SU-DHL-6 (cell line): Measurements from ENCODE around the gene ULK1.

Source experiments
- H2AFZ ChIP-seq: fragments of 200-600 bp; sonication (generic); 2 replicates; pipeline ENCODE4 v1.6.1; 2014; ENCODE audit warnings: low read depth, mild to moderate bottlenecking, moderate library complexity, mixed read lengths, antibody characterized with exemption, low read length; ENCODE audit not compliant: severe bottlenecking
- H3F3A ChIP-seq: fragments of 200-600 bp; shearing (Covaris generic); 2 replicates; pipeline ENCODE4 v1.6.0; 2016; ENCODE audit warnings: antibody characterized with exemption, mild to moderate bottlenecking; ENCODE audit not compliant: insufficient read depth
- H3K27ac ChIP-seq: fragments of 200-600 bp; sonication (generic); 2 replicates; pipeline ENCODE4 v1.5.1; 2016; ENCODE audit warnings: low read depth, mild to moderate bottlenecking, low read length, moderate library complexity, mixed read lengths
- H3K27me3 ChIP-seq: fragments of 200-600 bp; sonication (generic), shearing (Covaris generic); 2 replicates; pipeline ENCODE4 v1.6.0; 2014; ENCODE audit warnings: mild to moderate bottlenecking, low read length
- H3K36me3 ChIP-seq: fragments of 200-600 bp; sonication (generic); 2 replicates; pipeline ENCODE4 v1.6.1; 2014; ENCODE audit warnings: mild to moderate bottlenecking, low read length, mixed read lengths
- H3K4me2 ChIP-seq: fragments of 300-600, 200-600 bp; shearing (Covaris generic), sonication (generic); 2 replicates; pipeline ENCODE4 v1.6.0; 2014; ENCODE audit warnings: low read length, low read depth, mild to moderate bottlenecking; ENCODE audit not compliant: poor library complexity, severe bottlenecking
- H3K4me3 ChIP-seq: fragments of 200-600 bp; sonication (generic); 2 replicates; pipeline ENCODE4 v1.5.1; 2014; ENCODE audit warnings: antibody characterized with exemption, low read length, mild to moderate bottlenecking, mixed read lengths; ENCODE audit not compliant: insufficient read depth, poor library complexity, severe bottlenecking
- H3K79me2 ChIP-seq: fragments of 200-600 bp; sonication (generic); 2 replicates; pipeline ENCODE4 v1.6.1; 2014; ENCODE audit warnings: mild to moderate bottlenecking, low read length, moderate library complexity; ENCODE audit not compliant: insufficient read depth
- H3K9ac ChIP-seq: fragments of 200-600 bp; sonication (generic); 2 replicates; pipeline ENCODE4 v1.7.0; 2014; ENCODE audit warnings: mild to moderate bottlenecking, low read length
- H3K9me2 ChIP-seq: fragments of 200-600 bp; sonication (generic); replicated peaks from 2 replicates; pipeline ENCODE4 v1.6.1; 2014; ENCODE audit warnings: low read length; ENCODE audit not compliant: insufficient read depth
- H3K9me3 ChIP-seq: fragments of 200-600 bp; sonication (generic); 2 replicates; pipeline ENCODE4 v1.6.1; 2014; ENCODE audit warnings: low read length, mixed read lengths; ENCODE audit not compliant: insufficient read depth
- H4K20me1 ChIP-seq: fragments of 200-600 bp; sonication (generic); 2 replicates; pipeline ENCODE4 v1.6.1; 2014; ENCODE audit warnings: low read depth, mild to moderate bottlenecking, antibody characterized with exemption, low read length, moderate library complexity, mixed read lengths
- EZH2phosphoT487 ChIP-seq: fragments of 200-600 bp; sonication (generic), shearing (Covaris generic); conservative IDR thresholded peaks from 2 replicates; pipeline ENCODE4 v1.6.1; 2018; ENCODE audit warnings: mild to moderate bottlenecking, antibody characterized with exemption, low read length, moderate library complexity, mixed read lengths
- TF ChIP-seq, protein P1 (sequence below): fragments of 200-600 bp; sonication (generic); IDR thresholded peaks from one replicate; pipeline ENCODE4 v1.5.1; 2017; ENCODE audit warnings: antibody characterized with exemption, mild to moderate bottlenecking, low read length, moderate library complexity; ENCODE audit not compliant: insufficient read depth, poor library complexity, severe bottlenecking

ULK1 gene

DNA sequence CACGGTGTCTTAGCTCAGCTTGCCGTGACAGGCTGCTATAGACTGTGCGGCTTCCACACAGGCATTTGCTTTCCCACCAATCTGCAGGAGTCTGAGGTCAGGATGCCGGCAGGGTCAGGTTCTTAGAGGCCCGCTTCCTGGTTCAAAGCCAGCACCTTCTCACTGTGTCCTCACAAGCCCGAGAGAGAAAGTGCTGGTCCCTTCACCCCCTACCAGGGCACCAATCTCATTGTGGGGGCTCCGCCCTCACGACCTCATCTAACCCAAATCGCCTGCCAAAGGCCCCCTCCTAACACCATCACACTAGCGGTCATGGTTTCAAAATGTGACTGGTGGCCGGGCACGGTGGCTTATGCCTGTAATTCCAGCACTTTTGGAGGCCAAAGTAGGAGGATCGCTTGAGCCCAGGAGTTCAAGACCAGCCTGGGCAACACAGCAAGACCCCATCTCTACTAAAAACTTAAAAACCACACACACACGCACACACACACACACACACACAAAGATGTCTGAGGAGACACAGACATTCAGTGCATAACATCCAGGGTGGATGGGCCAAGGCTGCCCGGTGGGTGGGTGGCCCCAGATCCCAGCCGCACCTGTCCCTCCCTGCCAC is 39.5 kb upstream of the ULK1 start:
- no peak overlapping the region for H3K27ac ChIP-seq
- no peak overlapping the region for H3K4me3 ChIP-seq
- H3K9me2 ChIP-seq: no peaks in the 10 kb centered on the region
- no peaks in the 10 kb centered on the region for H3K9me3 ChIP-seq
- H3K9ac ChIP-seq: no peak overlapping the region
- H3K36me3 ChIP-seq: no peaks in the 10 kb centered on the region
- H3K79me2 ChIP-seq: no peaks in the 10 kb centered on the region
- no peaks in the 10 kb centered on the region for H4K20me1 ChIP-seq
- no peak for TF ChIP-seq EZH2phosphoT487
- TF ChIP-seq, protein P1, sequence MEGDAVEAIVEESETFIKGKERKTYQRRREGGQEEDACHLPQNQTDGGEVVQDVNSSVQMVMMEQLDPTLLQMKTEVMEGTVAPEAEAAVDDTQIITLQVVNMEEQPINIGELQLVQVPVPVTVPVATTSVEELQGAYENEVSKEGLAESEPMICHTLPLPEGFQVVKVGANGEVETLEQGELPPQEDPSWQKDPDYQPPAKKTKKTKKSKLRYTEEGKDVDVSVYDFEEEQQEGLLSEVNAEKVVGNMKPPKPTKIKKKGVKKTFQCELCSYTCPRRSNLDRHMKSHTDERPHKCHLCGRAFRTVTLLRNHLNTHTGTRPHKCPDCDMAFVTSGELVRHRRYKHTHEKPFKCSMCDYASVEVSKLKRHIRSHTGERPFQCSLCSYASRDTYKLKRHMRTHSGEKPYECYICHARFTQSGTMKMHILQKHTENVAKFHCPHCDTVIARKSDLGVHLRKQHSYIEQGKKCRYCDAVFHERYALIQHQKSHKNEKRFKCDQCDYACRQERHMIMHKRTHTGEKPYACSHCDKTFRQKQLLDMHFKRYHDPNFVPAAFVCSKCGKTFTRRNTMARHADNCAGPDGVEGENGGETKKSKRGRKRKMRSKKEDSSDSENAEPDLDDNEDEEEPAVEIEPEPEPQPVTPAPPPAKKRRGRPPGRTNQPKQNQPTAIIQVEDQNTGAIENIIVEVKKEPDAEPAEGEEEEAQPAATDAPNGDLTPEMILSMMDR: no peak
- no peaks in the 10 kb centered on the region for H3K27me3 ChIP-seq
- H2AFZ ChIP-seq: no peak overlapping the region
- H3F3A ChIP-seq: no peaks in the 10 kb centered on the region
- H3K4me2 ChIP-seq: no peak overlapping the region

- H3K36me3 ChIP-seq: no peaks in the 10 kb centered on the region
- no peaks in the 10 kb centered on the region for H3K9me3 ChIP-seq
- no peak overlapping the region for H3K27ac ChIP-seq
- H3K4me3 ChIP-seq: no peak overlapping the region
- no peaks in the 10 kb centered on the region for H4K20me1 ChIP-seq
- no peak overlapping the region for H3K9ac ChIP-seq
- no peak overlapping the region for H3K4me2 ChIP-seq
- no peaks in the 10 kb centered on the region for H3K79me2 ChIP-seq
- TF ChIP-seq, protein P1: no peak
- TF ChIP-seq EZH2phosphoT487: no peak
- H3K9me2 ChIP-seq: no peaks in the 10 kb centered on the region
- H3K27me3 ChIP-seq: no peaks in the 10 kb centered on the region
- no peaks in the 10 kb centered on the region for H3F3A ChIP-seq
- no peak overlapping the region for H2AFZ ChIP-seq
These were observed 38.8 kb upstream of the ULK1 start for GRCh38 chr12:131855521-131856142.

DNA sequence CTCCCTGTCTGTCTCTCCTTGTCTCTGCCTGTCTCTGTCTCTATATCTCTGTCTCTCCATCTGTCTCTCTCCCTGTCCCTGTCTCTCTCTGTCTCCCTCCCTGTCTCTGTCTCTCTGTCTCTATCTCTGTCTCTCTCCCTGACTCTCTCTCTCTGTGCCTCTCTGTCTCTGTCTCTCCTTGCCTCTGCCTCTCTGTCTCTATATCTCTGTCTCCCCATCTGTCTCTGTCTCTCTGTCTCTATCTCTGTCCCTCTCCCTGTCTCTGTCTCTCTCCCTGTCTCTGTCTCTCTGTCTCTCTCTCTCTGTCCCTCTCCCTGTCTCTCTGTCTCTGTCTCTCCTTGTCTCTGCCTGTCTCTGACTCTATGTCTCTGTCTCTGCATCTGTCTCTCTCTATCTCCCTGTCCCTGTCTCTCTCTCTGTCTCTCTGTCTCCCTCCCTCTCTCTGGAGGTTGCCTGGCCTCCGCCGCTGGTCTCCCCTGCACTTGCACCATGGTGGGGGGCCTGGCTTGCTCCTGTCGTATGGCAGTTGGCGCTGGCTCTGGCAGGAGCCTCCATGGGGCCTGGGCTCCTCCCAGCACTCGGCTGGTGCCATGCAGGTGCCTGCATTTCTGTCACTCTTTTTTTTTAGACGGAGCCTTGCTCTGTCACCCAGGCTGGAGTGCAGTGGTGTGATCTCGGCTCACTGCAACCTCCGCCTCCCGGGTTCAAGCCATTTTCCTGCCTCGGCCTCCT is 37.9 kb upstream of the ULK1 start:
- H3F3A ChIP-seq: no peaks in the 10 kb centered on the region
- H3K27me3 ChIP-seq: no peaks in the 10 kb centered on the region
- TF ChIP-seq, protein P1: no peak
- no peak for TF ChIP-seq EZH2phosphoT487
- no peak overlapping the region for H3K4me2 ChIP-seq
- no peak overlapping the region for H3K4me3 ChIP-seq
- H3K9me2 ChIP-seq: no peaks in the 10 kb centered on the region
- no peak overlapping the region for H3K9ac ChIP-seq
- no peaks in the 10 kb centered on the region for H3K36me3 ChIP-seq
- H3K9me3 ChIP-seq: no peaks in the 10 kb centered on the region
- no peak overlapping the region for H3K27ac ChIP-seq
- H3K79me2 ChIP-seq: no peaks in the 10 kb centered on the region
- H2AFZ ChIP-seq: no peak overlapping the region
- no peaks in the 10 kb centered on the region for H4K20me1 ChIP-seq
